Skeletal muscle cell (primary cell): Measurements from ENCODE around the gene AGAP1.

Experiments
- DNase-seq: peaks from one replicate; pipeline ENCODE4 v3.0.0-alpha.2; 2010; ENCODE audit warnings: low read depth
- H3K4me3 ChIP-seq: 2 replicates; pipeline ENCODE4 v1.5.1; 2011; ENCODE audit warnings: low read depth, mild to moderate bottlenecking, control low read depth, low read length, moderate library complexity

The AGAP1 gene

DNA sequence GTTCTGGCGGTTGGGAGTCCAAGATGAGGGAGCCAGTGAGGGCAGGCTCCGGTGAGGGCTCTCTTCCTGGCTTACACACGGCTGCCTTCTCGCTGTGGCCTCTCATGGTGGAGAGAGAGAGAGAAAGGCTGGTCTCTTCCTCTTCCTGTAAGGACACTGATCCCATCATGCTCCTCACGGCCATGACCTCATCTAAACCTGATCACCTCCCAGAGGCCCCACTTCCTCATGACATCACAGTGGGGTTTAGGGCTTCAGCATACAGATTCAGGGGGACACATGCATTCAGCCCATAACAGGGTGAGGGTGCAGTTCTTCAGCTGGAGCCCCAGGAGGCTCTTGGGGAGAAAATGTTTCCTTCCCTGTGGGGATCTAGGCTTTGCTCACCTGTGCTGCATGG is 29.2 kb downstream of the AGAP1 start:
- DNase-seq: no peak
- H3K4me3 ChIP-seq: no peak overlapping the region

DNA sequence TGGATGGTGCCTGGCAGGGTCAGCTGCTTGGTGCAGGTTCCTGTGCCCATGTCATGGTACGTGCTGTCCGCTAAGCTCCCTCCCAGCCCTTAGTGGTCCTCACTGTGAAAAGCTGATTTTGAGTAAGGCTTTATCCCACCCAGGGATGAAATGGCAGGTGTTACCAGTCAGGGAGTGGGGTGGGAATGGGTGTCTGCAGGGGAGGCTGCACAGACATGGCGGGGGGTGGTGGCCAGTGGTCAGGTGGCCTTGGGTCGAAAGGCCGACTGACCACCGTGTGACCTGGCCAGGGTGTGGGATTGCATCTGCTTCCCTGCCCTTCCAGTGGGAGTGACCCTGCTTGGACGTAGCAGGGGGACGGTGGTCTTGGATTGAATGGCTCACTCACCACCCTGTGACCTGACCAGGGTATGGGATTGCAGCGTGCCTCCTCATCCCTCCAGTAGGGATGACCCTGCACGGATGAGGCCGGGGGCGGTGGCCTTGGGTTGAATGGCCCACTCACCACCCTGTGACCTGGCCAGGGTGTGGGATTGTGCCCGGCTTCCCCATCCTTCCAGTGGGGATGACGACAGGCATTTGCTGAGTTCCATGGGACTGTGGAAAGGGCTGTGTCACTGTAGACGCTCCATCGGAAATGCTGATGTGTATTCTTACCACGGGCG is 29.8 kb downstream of the AGAP1 start:
- H3K4me3 ChIP-seq: no peak overlapping the region
- no peak for DNase-seq

DNA sequence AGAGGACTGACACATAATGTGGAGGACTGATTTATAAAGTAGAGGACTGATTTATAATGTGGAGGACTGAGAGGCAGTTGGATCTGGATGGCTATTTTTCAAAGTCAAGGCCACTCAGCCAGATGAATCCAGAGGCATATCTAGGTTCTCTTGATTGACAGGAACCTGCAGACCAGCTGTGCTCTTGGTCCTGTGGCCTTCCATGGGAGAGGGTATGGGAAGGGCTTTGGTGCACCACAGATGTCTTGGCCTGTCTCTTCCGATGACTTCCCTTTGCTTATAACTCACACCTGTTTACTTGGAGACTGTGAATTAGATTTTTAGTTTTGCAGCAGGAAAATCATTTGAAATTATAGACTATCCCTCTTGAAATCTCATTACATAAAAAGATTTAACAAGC is 32.3 kb downstream of the AGAP1 start:
- H3K4me3 ChIP-seq: no peak overlapping the region

DNA sequence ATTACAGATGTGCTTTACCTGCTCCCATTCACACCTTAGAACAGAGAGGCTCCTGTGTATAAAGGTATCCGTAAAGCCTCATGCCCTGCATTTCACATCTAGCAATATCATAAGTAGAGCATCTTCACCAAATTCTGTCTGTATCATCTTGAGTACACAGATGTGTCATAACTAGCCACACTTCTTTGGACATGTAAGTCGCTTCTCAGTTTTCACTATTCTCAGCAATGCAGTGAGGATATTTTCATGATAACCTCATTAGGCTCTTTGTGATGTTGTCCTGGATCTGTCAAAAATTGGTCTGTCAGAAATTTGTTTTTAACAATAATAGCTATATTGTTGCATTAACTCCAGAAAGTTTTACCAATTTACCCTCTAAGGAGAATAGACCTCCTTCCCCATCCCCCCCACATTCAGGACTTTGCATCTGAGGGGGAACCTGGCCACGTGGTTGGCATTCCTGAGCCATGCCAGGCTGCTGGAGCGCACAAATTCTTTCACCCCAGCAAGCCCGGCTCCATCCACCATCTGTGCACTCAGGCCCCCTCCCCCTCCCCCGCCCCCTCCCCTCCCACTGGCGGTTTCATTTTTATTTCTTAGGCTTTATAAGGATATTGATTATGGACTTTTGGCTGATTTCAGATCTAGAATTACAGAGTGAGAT is 34.1 kb downstream of the AGAP1 start:
- DNase-seq: no peak
- H3K4me3 ChIP-seq: no peak overlapping the region

More for the DNA sequence above, 32.3 kb downstream of the AGAP1 start:
- no peak for DNase-seq

DNA sequence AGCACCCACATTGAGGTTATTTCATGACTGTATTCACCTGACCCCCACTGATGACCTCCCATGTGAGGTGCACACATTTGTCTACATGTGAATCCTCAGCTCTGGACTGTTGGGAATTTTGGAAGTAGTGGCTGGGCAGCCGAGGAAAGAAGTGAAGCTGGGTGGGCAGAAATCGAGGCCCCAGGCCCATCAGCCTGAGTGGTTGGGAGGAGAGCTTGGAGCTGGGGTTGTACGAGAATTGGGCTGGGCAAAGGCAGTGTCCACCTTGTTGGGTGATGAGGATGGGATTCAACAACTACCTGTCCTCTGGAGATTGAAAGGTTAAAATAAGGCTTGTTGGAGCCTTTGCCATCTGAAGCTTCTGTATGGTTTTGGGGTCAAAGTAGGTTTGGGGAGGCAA is 35.8 kb downstream of the AGAP1 start:
- DNase-seq: no peak
- no peak overlapping the region for H3K4me3 ChIP-seq

DNA sequence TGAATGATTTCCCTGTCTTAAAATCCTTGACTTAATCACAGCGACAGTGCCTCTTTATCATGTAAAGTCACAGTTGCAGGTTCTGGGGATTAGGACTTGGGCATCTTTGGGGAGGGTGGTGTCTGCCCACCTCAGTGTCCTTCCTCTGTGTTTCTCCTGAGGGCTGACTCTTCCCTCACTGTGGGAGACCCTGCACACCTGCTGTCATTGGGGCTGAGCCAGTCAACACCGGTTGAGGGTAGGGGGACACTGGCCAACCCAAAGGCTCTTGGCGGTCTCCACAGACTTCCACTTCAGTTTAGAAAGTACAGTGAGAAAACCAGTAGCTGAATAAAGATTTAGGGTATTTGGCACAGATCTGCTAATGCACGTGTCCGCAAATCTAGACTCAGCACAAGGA is 36.9 kb downstream of the AGAP1 start:
- no peak for DNase-seq
- H3K4me3 ChIP-seq: no peak overlapping the region

DNA sequence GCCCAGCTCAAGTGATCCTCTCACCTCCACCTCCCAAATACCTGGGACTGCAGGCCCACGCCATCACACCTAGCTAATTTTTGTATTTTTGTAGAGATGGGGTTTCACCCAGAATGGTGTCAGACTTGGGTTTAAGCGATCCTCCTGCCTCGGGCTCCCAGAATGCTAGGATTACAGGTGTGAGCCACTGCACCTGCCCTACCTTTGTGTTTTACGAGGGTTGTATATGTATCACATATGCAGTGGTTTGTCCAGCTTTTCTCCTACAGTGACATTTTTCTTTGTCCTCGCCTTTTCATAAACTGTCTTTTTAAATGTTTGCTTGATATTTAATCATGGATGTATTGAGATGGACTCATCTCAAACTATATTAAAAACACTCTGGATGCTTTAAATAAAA is 38.5 kb downstream of the AGAP1 start:
- no peak for DNase-seq
- no peak overlapping the region for H3K4me3 ChIP-seq

DNA sequence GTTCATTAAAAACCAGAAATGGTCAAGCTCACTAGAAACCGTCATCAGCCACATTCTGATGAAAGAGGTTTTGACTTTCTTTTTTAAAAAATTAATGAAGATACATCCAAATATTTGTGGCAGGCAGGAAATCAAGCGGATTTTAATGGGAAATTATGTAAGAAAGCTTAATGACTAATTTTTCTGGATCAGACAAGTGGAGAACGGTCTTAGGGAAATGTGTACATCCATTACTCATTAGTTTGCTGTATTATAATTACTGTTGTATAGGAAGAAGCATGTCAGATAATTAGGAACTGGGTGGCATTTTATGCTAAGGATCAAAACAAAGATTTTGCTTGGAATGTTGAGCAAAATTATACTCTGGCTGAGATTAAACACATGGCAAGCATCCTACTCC is 39.4 kb downstream of the AGAP1 start:
- DNase-seq: no peak
- H3K4me3 ChIP-seq: no peak overlapping the region

DNA sequence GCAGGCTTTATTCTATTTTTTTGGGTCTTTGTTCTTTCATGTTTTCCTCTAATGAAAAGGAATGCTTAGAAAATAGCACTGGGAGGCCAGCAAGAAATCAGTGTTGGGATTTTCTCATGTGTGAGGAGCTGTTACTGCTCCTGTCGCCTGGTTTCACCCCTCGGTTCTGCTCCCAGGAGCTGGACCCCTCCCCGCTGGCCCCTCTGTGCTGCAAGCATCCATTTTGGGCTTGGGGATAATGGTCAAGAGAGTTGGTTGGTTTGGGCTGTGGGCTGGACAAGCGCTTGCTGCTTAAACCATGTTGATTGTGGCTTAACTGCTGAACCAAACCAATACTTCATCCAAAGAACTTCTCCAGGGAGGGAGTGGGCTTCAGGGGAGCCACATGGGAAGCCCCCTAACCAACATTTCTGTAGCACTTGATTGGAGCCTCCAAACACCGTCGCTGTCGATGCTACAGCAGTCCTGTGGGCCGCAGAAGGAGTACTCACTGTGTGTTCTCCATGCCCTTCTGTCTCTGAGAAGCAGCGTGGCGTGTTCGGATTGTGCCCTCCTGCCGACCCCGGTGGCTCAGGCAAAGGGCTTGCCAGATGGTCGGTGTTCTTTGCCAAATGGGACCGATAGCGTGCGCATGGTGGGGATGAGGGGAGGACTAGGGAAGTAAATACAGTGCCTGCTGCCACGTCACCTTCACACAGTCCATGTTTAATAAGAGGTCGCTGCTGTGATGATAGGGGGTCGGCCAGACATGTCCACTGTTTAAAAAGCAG is 40.0 kb downstream of the AGAP1 start:
- DNase-seq: no peak
- H3K4me3 ChIP-seq: no peak overlapping the region

DNA sequence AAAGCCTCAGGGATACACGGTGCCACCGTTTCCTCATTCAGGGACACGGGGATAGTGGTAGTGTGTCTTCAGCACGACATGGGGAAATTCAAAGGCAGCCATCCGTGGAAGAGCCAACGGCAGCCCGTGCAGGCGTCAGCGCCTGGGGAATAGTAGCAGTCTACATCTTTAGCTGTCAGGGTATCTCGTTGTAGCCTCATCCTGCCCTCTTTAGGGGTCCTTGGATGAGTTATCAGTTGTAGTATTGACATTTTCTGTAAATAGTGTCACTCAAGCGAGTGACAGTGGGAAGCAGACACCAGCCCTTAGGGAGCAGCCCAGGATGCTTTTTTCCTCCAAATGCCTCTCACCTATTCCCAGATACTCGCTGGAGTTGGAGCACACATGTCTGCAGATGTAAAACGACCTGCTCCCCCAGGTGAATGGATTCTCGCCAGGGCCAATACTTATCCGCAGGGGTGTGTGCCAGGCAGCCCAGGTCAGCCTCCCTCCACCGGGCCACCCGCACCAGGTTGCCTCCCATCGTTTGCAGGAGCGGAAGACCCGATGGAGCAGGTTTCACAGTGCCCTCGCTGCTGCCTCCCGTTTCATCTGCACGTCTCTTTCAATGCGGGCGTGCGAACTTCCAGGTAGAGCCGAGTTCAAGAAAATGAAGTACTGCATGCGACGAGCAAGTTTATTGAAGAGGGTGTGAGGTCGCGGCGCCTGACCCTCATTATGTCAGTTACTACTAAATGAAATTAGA is 41.0 kb downstream of the AGAP1 start:
- no peak for DNase-seq
- H3K4me3 ChIP-seq: no peak overlapping the region

DNA sequence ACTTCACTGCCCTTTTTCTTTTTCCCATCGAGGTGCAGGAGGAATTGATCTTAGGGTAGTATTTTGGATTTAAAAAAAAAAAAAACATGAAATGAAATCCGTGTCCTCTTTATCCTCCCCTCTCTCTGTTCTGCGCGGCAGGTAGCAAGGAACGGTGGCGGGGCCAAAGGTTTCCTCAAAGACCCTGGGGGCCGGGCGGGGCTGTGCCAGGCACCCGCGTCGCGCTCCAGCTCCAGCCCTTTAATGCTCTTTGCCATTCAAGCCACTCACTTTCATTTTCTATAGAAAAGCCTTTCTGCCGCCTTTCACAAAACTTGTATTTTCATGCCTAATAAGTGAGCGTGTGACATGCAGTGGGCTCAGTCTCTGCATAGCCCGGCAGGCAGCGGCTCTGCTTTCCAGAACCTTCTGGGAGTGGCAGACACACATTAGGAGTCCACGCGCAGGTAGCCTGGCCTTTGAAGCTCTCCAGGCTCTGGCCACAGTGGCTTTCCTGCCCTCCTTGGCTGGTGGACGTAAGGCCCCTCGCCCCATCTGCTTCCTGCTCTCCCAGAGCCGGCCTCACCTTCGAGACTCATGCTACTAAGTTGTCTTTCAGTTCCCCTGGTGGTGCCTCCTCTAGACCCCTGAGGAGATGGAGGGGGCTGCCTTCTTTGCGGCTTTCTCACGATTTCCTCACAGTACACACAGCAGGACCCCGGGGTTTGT is 41.7 kb downstream of the AGAP1 start:
- DNase-seq: no peak
- no peak overlapping the region for H3K4me3 ChIP-seq

DNA sequence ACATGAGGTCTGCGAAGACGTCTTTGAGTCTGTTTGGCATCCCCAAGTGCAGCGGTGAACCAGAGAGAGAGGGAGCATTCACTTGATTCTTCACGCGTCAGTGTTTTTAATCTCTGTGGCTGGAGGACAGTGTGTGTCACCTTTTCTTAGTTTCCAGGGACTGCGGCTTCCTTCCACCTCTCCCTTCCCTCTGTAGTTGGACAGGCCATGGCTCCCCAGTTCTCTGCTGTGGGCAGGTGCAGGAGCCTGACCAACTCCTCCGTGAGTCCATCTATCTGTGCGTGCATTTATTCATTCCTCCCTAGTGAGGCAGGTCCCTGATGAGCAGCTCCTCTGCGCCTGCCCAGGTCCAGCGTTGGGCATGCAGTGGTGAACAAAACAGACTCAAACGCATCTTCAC is 42.9 kb downstream of the AGAP1 start:
- H3K4me3 ChIP-seq: no peak overlapping the region
- no peak for DNase-seq

DNA sequence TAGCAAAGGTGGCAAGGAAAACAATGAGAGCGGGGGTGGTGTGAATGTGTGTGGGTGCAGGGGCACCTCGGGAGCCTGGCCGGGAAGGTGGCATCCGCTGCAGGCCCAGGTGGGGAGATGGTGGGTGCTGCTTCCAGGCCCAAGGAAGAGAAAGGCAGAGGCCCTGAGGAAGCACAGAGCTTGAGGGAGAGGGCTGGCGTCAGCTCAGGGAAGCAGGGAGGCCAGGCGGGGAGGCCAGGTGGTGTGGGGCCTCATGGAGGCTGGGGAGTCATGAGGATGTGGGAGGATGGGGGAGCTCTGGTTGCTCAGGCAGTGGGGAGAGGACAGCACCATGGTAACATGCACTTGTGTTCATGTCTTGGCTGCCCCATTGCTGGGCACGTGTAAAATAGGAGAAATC is 43.3 kb downstream of the AGAP1 start:
- no peak for DNase-seq
- H3K4me3 ChIP-seq: no peak overlapping the region

DNA sequence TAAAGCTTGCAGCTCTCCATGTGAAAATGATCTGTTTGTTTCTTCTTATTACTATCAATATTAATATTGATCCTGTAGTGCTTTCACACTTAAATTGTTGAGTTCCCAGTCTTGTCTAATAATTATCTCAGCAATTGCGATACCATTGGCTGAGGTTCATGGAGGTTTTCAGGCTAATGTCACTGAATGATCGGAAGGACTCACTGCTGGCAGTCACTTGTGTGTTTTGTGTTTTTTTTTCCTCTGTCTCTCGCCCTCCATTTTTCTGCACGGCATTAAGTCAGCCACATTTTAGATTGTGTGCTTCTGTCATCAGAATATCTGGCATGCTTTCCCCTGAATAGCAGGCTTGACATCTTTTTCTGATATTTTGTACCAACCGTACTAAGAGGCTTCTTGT is 43.7 kb downstream of the AGAP1 start:
- no peak overlapping the region for H3K4me3 ChIP-seq
- no peak for DNase-seq

DNA sequence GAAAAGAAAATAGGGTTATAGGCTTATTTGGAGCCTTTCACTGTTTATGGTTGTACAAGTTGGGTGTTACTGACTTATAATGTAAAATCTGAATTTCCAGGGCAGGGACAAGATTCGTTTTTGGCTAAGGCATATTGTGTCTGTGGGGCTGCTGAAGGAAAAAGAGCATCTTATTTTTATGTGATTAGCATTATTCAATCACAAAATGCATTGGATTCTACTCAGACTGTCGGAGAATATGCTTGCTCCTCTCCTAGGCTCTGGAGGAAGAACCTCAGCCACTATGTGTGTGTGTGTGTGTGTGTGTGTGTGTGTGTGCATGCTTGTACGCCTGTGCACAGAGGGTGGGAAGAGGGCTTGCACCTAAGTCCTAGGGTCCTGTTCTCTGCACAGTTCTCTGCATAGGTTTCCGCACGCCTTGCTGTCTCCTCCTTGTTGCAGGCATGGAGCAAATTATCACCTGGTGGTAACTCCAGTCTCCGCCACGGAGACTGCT is 44.3 kb downstream of the AGAP1 start:
- no peak for DNase-seq
- no peak overlapping the region for H3K4me3 ChIP-seq

DNA sequence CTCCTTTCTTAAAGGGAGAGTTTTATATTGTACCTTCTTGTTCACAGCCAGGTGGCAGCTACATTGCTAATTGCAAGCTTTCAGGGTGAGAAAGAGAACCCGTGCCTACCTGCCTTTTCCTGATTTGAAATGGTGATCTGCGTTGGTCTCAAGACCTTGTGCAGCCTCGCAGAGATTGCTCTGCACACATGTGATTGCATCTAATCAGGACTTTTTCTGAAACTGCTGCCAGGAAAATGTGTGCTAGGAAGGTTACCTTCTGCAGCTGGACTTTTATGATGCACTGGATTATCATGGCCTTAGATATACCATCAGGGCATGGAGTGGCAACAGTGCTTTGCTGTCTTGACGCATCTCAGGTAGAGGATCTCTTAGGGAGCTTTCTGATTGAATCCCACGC is 45.1 kb downstream of the AGAP1 start:
- H3K4me3 ChIP-seq: no peak overlapping the region
- no peak for DNase-seq

DNA sequence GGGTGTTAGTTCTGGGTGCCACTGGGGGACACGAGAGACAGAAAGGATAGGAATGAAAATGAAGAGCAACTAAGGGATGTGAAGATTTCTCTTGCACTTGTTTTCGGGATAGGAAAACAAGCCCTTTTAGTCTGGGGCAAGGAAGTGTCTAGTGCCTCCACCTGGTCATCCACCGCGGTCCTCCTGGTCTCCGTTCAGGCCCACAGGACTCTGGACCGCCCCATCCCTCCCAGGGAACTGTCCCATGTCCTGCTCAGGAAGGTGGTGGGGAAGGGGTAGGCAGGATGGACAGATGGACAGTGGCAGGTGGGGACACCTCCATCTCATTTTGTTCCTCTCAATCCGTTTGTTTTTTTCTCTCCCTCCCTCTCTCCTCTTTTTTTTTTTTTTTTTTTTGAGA is 45.9 kb downstream of the AGAP1 start:
- no peak for DNase-seq
- no peak overlapping the region for H3K4me3 ChIP-seq

DNA sequence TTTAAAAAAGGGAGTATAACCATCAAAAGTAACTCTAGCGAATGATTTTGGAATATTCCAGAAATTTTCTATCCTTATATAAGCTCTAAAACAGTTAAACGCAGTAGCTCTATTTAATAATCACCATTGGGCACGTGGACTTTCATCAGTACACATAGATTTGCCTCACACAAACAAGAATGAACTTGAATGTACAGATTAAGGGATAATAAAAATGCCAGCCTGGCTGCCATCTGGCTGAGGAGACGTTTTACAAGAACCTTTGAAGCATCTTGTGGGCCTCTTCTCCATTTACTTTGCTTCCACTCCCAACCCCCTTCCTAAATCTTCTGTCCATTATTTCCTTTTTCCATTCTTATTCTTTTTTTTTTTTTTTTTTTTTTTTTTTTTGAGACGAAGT is 47.2 kb downstream of the AGAP1 start:
- no peak for DNase-seq
- no peak overlapping the region for H3K4me3 ChIP-seq

DNA sequence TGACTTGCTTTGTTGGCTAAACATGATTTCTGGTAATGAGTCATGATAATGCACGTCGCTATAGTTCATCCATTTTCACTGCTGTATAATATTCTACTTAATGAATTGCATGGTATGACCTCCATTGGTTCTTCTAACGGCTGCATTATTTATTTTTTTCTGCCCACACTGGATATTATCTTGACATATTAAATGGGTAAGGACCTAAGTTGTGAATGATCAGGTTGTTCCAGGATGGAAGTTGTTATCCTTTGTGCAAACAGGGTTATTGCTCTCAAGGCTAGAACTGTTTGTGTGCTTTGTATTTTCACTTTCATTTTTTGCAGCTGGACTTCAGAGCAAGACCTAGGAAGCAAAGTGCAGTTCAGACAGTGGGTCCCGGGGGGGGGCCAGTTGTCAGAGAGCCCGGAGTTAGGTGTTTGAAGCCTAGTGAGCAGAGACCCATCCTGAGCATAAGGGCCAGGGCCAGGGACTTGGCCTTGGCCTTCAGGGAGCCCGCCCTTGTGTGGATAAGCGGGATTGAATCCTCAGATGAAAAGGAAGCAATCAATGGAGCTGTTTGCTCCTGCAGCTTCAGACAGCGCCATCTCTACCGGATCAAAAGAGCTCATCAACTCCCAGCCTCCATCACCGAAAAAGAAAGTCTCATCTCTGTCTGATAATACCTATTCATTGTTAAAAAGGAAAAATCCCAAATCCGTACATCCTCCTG is 48.2 kb downstream of the AGAP1 start:
- no peak overlapping the region for H3K4me3 ChIP-seq

More for the DNA sequence above, 48.2 kb downstream of the AGAP1 start:
- DNase-seq: no peak
